HK-2 (cell line): ENCODE measurements around the gene PDLIM5.

Source experiments
- DNase-seq: peaks from one replicate; pipeline ENCODE4 v3.0.0-alpha.2; 2018; ENCODE audit not compliant: unreplicated experiment

PDLIM5 gene

DNA sequence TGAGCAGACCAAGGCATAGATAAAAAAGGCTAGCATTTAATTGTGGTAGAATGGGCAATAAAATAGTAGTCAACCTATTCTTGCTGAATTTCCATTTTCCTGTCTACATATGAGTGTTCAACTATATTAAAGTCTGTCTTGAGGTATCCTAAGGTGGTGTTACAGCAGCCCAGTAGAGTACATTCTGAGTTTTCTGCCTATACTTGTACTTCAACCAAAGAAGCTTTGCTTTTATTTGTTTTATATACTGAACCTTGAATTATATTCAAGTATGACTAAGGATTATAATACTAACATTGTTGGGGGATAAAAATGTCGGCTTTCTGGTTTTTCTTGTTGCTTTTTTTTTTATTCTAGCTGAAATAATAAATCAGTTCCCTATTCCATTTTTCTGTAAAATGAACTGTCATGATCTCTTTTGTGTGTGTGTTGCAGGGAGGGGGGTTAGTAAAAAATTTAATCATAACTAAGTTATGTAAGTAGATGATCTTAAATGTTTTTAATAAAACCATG, 106.7 kb downstream of the PDLIM5 start:
- no peak for DNase-seq

GRCh38 chr4:94559351-94559806, 107.6 kb downstream of the PDLIM5 start:
- no peak for DNase-seq

GRCh38 chr4:94561249-94562024, 109.7 kb downstream of the PDLIM5 start:
- no peak for DNase-seq

DNA sequence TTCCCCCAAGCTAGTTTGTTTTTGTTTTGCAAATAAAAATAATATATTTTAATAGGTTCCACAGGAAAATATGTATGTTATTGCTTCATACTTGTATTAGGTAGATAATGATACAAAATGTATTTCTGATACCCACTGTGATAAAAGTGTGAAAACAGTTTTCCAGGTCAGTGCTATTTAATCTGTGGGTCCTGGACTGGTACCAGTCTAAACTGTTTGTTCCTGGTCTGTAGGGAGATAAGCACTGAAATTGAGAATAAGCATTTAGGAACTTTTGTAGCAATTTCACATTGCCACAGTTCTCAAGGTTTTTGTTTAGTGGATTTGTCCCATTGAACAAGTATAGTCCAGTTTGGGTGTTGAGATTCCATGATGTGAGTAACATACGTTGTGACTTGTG, 110.5 kb downstream of the PDLIM5 start:
- no peak for DNase-seq

DNA sequence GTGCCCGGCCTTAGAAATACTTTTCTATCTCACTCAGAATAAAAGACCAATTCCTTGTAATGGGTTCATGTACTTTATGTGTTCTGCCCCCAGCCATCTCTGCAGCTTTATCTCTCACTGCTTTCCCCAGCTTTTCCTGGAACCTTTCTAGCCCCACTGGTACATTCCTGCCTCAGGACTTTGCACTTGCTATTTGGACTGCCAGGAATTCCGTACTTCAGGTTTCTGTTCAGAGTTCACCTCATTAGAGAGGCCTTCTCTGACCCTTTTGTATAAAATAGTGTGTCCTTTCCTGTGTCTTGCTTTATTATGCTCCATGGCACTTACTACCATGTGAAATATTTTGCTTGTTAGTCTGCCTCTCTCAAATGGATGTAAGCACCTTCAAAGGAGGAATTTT, 112.5 kb downstream of the PDLIM5 start:
- DNase-seq: no peak

DNA sequence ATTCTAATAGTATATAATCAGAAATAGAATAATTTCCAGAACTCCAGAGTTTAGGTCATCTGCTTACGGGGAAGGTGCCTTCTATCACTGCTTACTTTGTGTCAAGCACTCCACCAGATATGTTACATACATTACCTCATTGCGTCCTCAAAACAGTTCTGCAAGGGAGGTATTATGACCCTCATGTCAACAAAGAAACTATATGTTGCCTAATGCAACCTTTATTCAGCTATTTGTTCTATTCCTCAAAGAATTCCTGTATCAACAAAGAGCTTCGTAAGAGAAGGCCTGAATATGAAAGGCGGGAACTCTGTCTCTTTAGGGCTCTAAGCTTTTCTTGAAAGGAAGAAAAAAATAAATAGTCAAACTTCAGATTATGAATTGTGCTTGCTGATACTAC, 114.7 kb downstream of the PDLIM5 start:
- DNase-seq: no peak

DNA sequence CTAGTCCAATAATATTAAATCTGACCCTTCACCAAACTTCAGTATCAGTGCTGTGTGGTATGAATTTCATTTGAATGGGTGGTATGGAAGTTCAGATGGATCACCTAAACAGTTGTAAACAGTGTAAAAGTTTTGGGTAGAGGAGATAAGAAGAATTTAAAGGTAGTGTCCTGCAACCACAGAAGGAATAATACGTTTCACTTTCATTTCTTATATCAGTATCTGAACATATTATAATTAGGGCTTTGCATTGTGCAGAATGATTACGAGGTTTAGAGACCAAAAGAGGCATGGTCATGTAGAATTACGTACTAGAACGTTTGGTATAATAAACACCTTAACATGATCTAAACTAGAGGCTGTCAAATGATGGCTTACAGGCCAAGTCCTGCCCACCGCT, 116.1 kb downstream of the PDLIM5 start:
- no peak for DNase-seq

- DNase-seq: no peak
Observed at GRCh38 chr4:94570558-94570957, 118.8 kb downstream of the PDLIM5 start.

- no peak for DNase-seq
Observed at GRCh38 chr4:94571298-94571697, 119.6 kb downstream of the PDLIM5 start.

DNA sequence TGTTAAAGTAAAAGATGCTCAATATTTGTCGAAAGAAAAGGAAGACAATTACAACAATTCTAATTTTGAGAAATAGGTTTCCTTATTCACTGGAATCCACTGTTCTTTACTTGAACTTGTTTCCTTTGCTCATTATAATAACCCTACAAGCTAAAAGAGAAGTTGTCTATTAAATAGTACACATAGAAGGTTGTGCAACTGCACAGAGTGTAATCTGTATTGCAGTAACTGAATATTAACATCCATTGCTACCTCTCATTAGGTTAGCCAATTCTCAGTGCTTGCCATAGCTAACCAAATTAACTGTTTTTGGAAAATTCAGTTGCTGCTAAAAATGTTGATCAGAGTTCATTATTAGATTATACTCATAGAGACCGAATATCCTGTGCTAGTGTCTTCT, 120.0 kb downstream of the PDLIM5 start:
- DNase-seq: no peak

GRCh38 chr4:94574050-94574449, 122.3 kb downstream of the PDLIM5 start:
- DNase-seq: no peak

GRCh38 chr4:94574616-94575015, 122.9 kb downstream of the PDLIM5 start:
- no peak for DNase-seq

GRCh38 chr4:94575652-94576051, 123.9 kb downstream of the PDLIM5 start:
- no peak for DNase-seq

GRCh38 chr4:94576210-94576609, 124.5 kb downstream of the PDLIM5 start:
- DNase-seq: no peak

GRCh38 chr4:94577136-94577535, 125.4 kb downstream of the PDLIM5 start:
- no peak for DNase-seq

GRCh38 chr4:94578195-94578594, 126.5 kb downstream of the PDLIM5 start:
- no peak for DNase-seq

GRCh38 chr4:94581766-94582165, 130.0 kb downstream of the PDLIM5 start:
- DNase-seq: no peak

DNA sequence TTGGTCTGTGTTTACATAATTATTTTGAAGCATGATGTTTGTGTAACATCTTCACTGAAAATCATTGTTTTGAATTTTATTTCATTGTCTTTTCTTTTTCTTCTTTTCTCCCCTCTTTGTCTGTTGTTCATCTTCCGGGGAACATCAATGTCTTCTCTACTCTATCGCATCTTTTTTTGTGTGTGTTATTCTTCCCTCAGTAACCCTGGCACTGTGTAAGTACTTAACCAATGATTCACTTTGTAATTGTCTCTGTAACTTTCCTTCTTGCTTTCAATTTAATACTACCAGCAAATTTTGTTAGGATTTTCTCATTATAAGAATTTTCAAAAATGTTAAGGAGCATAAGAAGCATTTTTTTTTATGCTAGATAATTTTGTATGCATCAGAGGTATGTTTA, 130.8 kb downstream of the PDLIM5 start:
- no peak for DNase-seq

GRCh38 chr4:94583914-94584641, 132.3 kb downstream of the PDLIM5 start:
- no peak for DNase-seq

DNA sequence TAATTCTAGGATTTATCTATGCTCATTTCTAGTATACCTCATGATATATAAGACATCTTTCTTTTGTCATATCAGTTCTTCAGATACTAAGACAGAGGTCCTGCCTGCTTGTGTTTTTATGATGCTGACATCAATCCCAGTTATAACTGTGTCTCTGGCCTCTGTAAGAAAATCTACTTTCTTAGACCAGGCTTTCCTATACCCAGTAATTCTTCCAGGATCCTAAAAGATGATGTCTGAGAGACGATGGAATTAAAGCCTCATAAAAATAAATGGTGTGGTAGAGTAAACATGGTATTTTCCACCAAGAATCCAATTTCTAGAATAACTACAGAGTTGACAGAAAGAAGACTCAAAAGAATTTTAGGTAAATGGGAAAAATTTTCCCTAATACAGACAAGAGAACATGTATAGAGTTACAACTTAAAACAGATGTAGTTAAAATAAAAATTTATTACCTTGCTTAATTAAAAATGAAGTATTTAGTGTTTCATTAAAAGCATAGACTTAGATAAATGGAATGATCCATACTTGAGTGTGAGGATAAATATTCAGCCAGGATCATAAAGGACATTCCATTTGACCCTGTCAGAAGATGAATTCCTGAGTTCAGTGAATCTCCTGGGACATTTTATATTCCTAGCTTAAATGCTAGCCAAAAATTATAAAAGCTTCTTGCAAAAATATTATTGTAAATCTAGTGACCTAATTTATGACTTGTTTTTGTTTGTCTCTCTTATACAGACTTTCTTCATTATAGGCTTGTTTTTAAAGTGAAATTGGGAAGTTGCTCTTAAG, 137.4 kb downstream of the PDLIM5 start:
- DNase-seq: no peak

DNA sequence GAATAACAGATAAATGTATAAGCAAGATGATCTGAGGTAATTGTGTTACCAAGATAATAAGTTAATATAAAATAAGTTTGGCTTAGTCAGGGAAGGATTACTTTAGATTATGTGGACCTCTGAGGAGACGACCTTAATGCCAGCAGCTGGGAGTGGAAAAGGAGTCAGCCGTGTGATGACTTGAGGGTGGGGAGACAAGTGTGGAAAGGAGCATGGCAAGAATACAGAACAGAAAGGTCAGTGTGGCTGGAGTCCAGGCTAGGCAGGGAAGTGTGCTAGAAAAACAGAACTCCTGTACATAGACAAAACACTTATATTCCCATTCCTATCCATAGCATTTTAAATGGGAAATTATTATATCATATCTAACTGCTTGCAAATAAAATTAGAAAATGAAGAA, 138.8 kb downstream of the PDLIM5 start:
- DNase-seq: no peak

- DNase-seq: no peak
Observed at GRCh38 chr4:94591289-94591688, 139.5 kb downstream of the PDLIM5 start.
